Stimulated activated CD4-positive, alpha-beta T cell treated with anti-CD3 and anti-CD28 coated beads, Interleukin-12 subunit alpha, Interleukin-12 subunit beta, amount 100 ng/mL, for 48 hours (primary cell): ENCODE data around the gene TLR4.

Source experiments
- DNase-seq, 3 donors: peaks; one replicate each; pipeline ENCODE4 v3.0.0-alpha.2; 2020; ENCODE audit warnings: low read depth in 2 of 3, low spot score in 1 of 3

TLR4 gene

GRCh38 chr9:117714282-117714681, 10.1 kb downstream of the TLR4 start:
- DNase-seq, result no peak

- no peak for DNase-seq
These were observed 11.3 kb downstream of the TLR4 start for GRCh38 chr9:117715411-117715989.

GRCh38 chr9:117718085-117718484, 13.9 kb downstream of the TLR4 start:
- DNase-seq, result no peak

- no peak for DNase-seq
These were observed 14.5 kb downstream of the TLR4 start for GRCh38 chr9:117718701-117719100.

DNA sequence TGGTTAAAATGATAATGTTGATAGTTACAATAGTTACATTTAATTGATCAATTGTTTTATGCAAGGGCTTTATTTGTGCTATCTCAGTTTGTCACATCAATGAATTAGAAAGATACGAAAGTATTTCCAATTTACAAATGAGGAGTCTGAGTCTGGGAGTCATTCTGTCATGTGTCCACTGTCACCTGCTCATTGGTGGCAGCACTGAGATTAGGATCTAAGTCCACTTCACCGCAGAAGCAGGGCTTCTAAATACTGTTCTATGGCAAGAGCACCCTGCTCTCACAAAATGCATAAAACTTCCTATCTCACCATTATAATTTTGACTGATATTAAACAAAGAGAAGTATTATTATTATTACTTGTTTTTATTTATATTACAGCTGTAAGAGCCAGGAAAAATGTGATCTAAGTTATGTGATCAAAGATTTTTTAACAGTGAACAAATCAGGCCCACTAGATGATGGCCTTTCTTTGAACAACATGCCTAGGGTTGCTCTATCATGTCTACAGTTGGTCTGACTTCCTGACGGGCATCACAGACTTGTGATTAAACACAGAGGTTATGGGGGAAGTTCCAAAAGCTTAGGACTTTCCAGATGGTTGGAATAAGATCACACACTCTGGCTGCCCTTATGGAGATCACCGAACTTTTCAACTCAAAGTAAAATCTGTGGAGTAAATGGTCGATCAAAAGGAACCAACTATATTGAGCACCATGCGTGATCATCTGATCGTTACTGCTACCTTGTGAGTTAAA, 15.1 kb downstream of the TLR4 start:
- DNase-seq, result no peak

- no peak for DNase-seq
These were observed 15.9 kb downstream of the TLR4 start for GRCh38 chr9:117720066-117720465.

DNA sequence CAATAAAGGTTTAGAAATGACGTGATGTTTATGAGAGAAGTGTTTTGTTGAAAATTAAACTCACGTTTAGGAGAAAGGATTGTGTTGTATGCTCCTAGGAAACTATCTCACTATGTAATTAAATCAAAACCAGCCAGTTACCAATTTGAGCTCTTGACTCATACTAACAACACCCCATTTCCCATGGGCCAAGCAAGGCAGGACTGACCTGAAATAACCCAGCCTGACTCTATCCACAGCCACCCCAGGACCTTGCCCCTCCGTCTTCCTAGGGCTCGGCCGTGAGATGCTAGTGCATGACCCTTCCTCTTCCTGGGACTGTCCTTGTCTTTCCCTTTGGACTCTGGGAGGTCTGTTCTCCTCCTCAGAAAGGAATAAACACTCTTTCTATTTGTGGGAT, 16.4 kb downstream of the TLR4 start:
- no peak for DNase-seq

- DNase-seq, result no peak
These were observed 16.8 kb downstream of the TLR4 start for GRCh38 chr9:117720987-117721386.

- DNase-seq, result no peak
These were observed 18.0 kb downstream of the TLR4 start for GRCh38 chr9:117722108-117722761.

DNA sequence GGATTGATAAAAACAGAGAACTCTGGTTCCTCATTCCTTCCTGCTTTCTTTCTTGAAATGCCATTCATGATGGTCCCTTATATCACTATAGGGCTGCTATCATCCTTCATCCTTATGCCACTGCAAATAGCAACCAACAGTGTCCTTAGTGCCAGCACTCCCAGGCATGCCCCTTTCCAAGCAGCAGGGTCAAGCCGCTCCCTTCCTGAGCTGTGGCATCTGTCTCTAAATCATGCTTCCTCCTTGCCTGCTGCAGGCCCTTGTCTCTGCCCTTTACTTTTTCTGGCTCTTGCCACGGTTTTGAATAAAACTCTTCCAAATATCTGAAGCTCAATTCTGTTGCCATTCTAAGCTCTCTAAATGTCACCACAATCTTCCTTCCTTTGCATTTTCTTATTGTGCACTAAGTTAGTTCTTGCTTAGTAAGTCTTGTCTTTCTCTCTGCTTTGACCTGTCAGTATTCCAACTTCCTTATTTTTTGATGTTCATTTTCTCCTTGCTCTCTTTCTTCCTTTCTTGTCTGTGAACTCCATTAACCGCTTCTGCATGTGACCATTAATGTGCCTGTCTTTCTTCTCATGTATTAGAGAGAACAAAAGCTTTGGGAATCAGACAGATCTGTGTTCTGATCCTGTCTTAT, 19.9 kb downstream of the TLR4 start:
- no peak for DNase-seq

GRCh38 chr9:117725426-117725887, 21.3 kb downstream of the TLR4 start:
- no peak for DNase-seq

DNA sequence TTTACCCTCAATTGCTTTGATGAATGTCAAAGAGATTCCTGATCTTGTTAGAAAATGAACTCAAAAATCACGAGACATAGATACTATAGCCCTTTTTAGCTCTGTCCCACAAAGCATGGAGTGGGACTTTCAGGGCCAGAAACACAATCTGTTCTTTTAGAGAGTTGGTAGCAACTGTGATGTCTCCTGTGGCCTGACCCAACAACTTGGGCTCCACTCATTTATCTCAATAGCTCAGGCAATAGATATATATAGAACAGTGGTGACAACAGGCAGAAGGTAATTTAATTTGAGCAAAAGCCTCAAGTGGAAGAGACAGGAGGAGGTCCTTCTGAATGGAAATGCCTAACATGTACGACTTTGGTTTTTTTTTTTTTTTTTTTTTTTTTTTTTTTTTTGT, 25.2 kb downstream of the TLR4 start:
- no peak for DNase-seq

DNA sequence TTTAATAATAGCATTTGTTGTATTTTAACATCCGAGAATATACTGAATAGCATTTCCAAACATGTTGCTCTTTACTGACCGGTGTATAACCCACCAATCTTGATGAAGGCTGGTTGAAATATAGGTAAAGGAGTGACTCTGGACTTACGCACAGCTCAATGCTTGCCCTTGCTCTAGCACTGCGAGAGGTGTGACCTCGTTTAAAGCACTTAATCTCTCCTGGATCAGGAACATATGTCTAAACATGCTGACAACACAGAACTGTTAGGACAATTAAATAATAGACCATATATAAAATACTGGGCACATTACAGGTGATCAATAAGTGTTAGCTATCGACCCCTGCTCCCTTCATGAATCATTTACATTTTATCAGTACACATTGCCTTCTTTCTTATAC, 28.3 kb downstream of the TLR4 start:
- DNase-seq, result no peak

- DNase-seq, result no peak
These were observed 29.3 kb downstream of the TLR4 start for GRCh38 chr9:117733465-117733864.

GRCh38 chr9:117734082-117734481, 29.9 kb downstream of the TLR4 start:
- DNase-seq, result no peak

DNA sequence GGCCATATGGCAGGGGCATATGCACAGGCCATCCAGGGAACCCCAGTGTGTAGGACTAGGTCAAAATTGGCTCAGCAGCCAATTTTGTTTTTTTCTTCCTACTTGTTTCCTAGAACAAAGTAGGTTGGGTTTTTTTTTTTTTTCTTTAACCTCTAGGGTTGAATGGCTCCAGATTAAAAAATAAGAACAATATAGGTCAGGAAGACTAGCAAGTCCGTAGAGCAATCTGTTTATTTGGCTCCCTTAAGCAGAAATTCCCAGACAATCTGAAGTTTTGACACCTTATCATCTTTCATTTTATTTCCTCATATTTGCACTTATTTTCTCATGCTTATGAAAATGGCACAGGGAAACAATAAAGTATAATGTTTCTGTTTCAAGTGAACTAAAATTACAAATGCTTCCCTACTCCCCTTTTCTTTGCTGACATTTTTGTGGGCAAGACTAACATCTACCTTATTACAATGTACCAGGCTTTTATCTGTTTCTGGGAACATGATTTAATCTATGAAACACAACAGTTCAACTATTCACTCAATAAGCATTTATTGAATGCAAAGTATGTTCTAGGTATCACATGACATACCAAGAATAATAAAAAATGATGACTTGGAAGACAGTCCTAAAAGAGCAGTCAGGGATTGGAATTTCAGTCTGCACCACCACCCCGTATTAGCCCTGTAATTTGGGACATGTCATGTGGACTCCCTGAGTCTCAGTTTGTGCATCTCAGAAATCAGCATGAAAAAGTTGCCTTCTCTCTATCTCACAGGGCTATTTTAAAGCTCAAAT, 30.5 kb downstream of the TLR4 start:
- no peak for DNase-seq

- DNase-seq, result no peak
These were observed 33.6 kb downstream of the TLR4 start for GRCh38 chr9:117737721-117738226.

DNA sequence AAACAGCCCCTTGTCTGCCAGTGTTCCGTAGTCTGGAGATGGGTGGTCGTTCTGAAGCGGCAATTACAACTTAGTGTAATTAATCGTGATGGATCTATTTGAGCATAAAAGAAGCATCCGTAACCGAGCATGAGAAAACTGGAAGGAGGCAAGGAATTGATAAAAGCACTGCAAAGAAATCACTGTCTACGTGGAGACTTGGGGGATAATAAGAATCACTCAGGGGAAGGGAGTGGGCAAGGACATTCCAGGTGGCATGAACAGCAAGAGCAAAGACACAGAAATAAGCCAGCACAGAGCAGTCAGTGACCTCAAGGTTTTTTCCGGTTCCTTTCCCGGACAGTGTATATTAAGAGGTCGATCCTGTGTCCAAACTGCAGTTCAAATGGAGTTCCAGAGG, 35.0 kb downstream of the TLR4 start:
- DNase-seq, result no peak

DNA sequence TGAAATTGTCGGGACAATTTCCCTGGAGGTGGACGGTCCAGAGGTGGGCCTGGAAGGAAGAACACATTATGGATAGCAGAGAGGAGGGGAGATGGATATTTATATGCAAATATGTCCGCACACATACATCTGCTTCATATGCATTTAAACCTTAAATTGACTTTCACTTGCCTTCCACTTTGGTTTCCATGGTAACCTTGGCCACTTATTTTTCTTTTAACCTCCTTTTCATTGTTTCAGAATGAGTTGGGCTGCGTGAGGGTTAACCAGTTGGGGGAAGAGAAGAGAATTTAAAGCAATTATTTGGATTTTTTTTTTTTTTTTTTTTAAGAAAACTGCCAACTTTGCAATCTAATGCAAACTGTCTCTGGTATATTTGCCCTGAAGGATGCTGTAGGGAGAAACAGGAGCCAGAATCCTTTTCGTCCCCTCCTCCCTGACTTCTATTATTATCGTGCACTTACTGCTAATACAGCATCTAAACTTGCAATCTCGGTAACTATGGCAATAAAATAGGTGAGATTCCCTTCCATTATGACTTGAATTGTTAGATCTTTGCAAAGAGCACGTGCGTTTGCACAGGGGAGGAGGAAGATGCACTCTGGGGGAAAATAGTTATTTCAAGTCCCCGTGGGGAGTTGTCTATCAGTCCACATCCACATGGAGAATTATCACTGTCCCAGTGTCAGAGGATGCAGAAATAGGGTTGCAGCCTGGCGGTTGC, 35.6 kb downstream of the TLR4 start:
- DNase-seq, result no peak

- no peak for DNase-seq
These were observed 37.9 kb downstream of the TLR4 start for GRCh38 chr9:117742131-117742530.
